C4-2B (cell line): ENCODE results near the gene MLC1.

Experiments used
- ZFX ChIP-seq: fragments of 450-650 bp; IDR thresholded peaks from 2 replicates; pipeline ENCODE4 v1.6.1; 2017
- TF ChIP-seq, protein P1 (sequence below): fragments of 450-650 bp; conservative IDR thresholded peaks from 2 replicates; pipeline ENCODE4 v1.5.1; 2017; ENCODE audit warnings: mild to moderate bottlenecking

DNA sequence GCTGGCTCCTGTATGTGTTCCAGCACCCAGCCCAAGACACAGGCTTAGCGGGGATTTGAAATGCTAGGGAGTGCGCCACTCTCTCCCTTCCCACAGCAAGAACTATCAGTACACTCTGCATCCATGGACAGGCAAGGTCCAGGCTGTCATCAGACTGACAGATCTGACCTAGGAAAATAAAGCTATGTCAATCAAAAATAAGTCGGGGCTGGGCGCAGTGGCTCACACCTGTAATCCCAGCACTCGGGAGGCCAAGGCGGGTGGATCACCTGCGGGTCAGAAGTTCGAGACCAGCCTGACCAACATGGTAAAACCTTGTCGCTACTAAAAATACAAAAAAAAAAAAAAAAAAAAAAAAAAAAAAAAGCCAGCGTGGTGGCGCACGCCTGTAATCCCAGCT lies 2.9 kb upstream of the MLC1 start:
- TF ChIP-seq, protein P1, sequence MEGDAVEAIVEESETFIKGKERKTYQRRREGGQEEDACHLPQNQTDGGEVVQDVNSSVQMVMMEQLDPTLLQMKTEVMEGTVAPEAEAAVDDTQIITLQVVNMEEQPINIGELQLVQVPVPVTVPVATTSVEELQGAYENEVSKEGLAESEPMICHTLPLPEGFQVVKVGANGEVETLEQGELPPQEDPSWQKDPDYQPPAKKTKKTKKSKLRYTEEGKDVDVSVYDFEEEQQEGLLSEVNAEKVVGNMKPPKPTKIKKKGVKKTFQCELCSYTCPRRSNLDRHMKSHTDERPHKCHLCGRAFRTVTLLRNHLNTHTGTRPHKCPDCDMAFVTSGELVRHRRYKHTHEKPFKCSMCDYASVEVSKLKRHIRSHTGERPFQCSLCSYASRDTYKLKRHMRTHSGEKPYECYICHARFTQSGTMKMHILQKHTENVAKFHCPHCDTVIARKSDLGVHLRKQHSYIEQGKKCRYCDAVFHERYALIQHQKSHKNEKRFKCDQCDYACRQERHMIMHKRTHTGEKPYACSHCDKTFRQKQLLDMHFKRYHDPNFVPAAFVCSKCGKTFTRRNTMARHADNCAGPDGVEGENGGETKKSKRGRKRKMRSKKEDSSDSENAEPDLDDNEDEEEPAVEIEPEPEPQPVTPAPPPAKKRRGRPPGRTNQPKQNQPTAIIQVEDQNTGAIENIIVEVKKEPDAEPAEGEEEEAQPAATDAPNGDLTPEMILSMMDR = no peak
- TF ChIP-seq ZFX = no peak
